Epithelial cell of prostate (primary cell): ENCODE results near the gene AK8.

ENCODE experiments used
- DNase-seq: peaks from one replicate; pipeline ENCODE4 v3.0.0-alpha.2; 2011; ENCODE audit warnings: low read depth, low spot score
- H3K27ac ChIP-seq: fragments of 450-650 bp; 2 replicates; pipeline ENCODE4 v1.5.1; 2017; ENCODE audit warnings: mild to moderate bottlenecking

The AK8 gene, protein sequence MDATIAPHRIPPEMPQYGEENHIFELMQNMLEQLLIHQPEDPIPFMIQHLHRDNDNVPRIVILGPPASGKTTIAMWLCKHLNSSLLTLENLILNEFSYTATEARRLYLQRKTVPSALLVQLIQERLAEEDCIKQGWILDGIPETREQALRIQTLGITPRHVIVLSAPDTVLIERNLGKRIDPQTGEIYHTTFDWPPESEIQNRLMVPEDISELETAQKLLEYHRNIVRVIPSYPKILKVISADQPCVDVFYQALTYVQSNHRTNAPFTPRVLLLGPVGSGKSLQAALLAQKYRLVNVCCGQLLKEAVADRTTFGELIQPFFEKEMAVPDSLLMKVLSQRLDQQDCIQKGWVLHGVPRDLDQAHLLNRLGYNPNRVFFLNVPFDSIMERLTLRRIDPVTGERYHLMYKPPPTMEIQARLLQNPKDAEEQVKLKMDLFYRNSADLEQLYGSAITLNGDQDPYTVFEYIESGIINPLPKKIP

DNA sequence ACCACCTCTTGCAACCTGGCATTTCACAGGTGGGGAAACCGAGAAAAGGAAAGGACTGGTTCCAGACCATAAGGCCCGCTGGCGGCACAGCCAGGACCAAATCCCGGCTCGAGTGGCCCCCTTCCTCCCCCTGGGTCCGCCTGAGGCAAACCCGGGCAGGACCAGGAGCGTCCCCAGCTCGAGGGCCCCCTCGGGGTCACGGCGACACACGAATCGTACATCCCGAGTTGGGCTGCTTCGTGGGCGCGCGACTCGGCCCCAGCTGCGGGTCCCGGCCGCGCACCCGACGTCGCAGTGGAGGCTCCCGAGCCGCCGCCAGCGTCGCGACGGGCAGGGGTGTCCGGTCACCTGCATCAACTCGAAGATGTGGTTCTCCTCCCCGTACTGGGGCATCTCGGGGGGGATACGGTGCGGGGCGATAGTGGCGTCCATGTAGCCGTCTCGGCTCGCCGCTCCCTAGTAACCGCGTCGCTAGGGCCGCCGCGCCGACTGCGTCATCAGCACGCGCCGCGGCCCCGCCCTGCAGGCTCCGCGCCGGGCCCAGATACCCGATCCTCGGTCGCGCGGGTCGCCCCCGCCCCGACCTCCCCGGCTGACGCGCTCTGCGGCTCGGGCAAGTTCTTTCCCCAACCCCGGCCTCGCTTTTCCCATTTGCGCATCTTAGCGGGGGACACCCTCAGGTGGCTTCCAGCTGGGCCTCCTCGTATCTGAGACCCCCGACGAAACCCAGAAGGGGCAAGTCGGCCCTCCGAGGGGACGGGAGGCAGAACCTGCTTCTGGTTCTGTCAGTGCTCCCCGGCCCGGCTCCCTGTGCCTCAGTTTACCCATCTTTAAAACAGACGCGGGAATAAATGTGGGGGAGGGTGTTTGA is at the start of gene AK8:
TSS of gene AK8 (minus strand) at position 461 of the 871 bp plus-strand sequence. CDS start at position 432, 29 bp downstream.
- H3K27ac ChIP-seq = peak within 1 kb of the TSS; percentile 44
- no peak for DNase-seq

DNA sequence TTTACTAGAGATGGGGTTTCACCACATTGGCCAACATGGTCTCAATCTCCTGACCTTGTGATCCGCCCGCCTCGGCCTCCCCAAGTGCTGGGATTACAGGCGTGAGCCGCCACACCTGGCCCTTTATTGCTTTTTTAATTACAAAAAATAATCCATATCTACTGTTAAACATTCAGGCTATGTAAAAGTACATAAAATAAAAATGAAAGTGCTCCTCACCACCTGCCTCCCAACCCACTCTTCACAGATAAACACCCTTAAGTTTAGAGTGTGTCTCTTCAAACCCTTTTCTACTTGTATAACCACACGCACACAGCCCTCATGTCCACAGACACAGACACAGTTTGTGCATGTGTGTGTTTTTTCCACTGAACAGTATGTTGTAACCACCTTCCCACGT is 49.6 kb upstream of the AK8 start:
- no peak for DNase-seq
- H3K27ac ChIP-seq = no peak overlapping the region

DNA sequence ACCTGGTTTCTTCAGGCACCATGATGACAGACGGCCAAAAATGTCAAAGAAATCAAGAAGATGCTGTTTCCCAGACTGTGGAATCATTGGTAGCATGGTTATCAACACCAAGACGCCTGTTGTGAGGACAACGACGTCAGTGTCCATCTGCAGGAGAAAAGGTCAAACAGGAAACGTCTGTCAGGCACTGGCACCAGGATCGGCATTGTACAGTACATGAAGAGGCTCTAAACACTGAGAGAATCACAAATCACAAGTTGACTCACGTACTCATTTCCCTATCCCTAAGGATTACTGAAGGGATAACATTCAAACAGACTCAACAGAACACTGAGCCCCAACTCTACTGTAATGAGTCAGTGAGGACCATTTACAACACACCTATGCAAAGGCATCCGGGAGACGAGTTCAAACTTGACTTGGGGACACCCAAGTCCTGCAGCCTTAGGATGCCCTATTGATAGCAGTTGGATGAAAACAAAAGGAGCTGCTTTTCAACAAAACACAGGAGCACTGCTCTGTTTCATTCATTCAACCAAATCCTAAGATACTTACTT is 45.3 kb upstream of the AK8 start:
- H3K27ac ChIP-seq = peak overlapping the region; percentile 20
- peak; percentile 29 for DNase-seq

DNA sequence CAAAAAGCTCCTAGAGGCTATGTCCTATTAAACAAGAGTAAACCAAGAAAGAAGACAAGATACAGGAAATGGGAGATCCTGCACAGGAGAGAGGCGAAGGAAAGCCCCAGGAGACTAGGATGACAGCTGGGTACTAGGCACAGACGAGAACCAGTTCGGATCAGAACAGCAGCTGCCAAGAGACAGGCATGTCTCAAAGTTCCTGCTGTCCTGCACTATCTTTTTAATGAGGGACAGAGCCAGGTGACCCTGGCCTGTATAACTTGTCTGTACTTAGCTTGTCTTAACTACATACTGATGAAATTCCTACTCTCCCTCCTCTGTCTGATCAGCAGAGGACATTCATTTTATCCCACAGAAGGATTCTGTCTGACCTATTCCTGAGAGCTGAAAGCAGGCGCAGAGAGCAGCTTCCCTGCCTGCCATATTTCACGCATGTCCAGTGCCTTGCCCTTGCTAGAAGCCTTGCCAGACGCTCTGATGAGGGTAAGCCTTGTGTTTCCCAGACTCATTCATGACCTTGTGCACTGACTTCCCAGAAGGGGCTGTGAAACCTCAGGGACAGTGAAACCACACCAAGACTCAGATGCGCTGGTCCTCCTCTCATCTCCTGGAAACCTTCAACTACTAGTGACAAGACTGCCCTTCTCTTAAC is 41.7 kb upstream of the AK8 start:
- H3K27ac ChIP-seq = no peak overlapping the region
- no peak for DNase-seq

DNA sequence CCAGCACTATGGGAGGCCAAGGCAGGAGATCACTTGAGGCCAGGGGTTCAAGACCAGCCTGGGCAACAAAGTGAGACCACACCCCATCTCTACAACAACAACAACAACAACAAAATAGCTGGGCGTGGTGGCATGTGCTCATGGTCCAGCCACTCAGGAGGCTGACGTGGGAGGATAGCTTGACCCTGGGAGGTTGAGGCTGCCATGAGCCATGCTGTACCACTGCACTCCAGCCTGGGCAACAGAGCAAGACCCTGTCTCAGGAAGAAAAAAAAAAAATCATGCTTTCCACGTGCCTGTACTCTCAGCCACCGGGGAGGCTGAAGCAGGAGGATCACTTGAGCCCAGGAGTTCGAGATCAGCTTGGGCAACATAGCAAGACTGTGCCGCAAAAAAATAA is 36.8 kb upstream of the AK8 start:
- H3K27ac ChIP-seq = no peak overlapping the region
- no peak for DNase-seq

DNA sequence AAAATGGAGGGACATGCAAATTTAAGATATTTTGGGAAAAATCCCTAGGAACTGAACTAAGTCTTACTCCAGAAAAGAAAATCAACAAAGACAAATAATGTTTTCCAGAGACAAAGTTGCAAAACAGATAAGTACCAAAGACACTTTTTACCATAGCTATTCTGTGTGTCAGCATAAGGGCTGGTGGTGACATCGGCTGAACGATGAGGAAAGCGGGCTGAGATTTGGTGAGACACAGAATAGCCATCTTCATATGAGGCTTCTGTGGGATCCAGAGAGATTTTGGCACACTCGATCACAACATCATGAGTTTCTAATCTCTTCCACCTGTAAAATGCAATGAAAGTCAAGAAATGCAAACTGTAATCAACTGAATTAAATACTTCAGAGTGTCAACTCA is 34.0 kb upstream of the AK8 start:
- H3K27ac ChIP-seq = no peak overlapping the region
- no peak for DNase-seq

DNA sequence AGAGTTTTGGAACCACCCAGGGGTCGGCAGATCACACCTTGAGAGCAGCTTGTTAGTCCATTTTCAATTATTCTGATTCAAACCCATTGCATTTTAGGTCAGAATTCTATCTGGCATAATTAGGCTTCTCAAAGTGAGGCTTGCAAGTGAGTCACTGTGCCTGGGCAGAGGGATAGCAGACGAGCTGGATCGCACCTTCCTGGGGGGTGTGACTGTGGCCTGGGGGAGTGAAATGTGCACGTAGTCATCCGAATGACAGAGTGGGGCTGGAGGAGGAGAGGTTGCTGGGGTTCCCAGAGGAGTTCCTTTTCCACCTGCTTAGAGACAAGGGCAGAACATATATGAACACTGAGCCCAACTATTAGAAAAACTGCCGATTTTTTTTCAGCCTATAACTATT is 32.3 kb upstream of the AK8 start:
- no peak for DNase-seq
- no peak overlapping the region for H3K27ac ChIP-seq

DNA sequence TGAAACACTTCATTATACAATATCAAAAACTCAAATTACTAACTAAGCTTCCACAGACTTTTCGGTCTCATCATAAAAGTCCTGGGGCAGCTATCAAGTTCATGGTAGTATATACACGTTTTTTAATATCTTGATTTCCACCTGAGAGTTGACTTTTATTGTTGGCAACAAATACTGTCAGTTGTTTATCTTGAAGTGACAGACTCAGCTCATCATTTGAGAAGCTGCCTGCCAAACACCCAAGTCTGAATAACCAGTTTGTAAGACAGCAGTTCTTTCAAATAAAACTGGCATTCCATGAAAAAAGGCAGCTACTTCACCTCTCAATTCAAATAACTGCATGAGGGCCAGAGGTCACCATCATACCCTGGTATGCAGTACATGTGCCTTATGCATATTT is 31.2 kb upstream of the AK8 start:
- DNase-seq = no peak
- no peak overlapping the region for H3K27ac ChIP-seq

DNA sequence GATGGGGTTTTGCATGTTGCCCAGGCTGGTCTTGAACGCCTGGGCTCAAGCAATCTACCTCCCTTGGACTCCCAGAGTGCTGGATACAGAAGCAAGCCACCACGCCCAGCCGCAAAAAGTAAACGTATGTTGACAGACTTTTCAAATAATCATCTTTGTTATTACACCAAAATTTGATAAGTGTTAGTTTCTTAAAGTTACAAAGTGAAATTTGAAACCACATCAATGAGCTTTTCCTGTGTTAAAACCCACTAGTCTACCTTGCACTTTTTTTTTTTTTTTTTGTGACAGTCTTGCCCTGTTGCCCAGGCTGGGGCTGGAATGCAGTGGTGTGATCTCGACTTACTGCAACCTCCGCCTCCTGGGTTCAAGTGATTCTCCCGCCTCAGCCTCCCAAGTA is 30.6 kb upstream of the AK8 start:
- no peak overlapping the region for H3K27ac ChIP-seq
- no peak for DNase-seq

DNA sequence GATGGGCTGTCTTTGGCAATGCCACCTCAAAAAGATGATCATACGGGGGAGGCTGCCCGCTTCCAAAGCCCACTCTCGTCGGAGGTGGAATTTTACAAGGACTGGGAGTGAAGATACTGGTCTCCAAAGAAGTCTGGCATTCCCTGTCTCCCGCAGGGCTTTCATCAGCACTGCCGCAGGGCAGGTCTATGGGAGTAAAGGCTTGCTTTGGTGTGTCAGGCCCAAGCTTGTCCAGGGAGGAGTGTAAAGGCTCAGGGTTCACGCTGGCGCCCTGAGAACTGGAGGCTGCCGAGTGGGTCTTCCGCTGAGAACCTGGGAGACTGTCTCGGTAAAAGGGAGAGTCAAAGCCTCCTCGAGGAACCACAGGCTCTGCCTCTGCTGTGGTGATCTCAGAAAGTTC is 27.6 kb upstream of the AK8 start:
- H3K27ac ChIP-seq = no peak overlapping the region
- no peak for DNase-seq

DNA sequence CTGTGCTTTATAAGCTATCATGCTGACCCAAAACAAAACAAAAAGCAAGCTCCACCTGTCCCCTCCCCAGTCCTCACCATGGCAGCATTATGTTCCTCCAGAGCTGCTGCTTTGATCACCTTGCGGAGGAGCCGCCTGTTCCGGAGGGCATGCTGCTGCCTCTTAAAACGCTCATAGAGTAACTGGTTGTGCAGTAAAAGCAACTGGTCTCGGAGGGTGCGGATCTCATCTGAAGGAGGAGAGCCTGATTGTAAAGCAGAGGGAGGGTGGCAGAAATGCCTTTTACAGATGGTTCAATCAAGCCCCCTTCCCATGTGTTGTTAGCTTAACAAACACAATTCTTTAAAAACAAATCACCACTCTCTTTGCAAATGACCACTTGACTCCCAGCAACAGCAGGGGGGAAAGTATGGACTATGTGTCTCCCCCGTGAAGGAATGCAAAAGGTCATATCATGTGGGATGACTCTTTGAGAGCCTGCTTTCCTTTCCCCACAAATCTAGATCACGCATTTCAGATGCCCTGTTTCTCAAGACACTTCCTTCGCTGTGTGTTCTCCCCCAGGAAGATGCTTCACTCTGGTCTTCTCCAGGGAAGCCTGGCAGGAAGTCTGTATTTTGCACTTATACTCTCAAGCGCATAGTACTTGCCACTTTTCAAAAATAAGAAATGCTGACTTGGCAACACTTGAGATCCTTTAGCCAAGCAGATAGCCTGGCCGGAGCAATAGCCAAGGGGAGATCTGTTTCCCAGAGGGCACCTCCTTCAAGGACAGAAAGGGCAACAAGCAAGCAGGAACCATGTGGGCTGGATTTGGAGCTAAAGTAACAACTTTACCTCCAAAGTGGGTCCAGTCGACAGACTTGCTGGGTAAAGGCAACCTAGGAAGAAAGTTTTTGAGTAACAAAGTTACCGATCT is 25.7 kb upstream of the AK8 start:
- no peak overlapping the region for H3K27ac ChIP-seq
- DNase-seq = no peak

DNA sequence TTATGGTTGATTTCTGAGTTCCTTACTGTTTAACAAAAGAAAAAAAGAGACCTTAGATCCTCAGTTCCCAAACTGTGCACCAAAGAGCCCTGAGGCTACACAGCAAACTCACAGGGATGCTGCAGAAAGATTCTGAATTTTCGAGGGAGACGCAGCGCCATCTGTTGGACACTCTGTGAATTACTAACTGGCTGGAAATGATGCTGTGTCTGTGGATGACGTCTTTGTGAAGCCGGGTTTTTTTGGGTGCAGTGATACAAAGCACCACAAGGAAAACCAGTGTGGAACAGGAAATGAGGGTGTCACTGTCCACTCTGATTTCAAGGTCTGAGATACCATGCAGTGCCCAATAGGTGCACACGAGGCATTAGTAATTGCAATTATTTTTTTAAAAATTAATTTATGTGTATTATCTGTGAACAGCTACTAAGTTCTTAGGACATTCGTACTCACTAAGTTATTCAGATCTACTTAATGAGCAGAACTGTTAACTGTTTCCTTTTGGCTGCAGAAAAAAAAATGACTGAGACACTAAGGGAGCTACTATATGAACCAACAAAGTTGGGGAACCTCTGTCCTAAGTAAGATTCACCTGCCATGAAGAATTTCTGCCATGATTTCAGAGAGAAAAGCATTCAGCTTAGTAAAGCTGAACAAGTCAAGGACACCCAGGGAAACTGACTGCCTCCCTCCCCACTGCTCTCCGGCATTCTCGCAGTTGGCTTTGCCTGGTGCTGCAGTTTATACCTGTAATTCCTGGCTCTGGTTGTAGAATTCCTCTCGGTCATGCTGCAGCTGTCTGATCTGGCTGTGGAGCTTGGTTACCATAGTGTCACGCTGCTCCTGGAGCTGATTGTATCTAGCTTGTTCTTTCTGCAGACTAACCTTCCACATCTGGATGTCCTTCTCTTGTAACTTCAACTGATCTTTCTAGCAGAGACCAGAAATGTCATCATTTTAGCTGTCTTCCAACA is 24.1 kb upstream of the AK8 start:
- peak; percentile 44 for DNase-seq
- no peak overlapping the region for H3K27ac ChIP-seq

DNA sequence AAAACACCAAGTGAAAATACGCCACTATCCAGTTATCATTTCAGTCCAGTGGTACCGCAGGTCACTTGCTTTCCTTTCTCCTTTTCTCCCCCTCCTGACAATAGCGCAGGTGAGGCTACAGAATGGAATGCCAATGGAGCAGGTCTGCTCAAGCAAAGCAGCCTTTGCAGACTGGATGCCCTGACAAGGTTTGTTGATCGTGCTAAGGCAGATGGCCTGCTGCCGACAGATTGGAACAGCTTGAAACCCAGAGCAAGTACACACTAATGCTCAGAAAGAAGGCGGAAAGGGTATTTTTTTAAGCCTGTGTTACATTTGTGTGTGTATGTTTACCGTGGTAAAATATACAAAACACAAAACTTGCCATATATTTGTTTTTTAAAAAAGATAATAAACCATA is 20.0 kb upstream of the AK8 start:
- H3K27ac ChIP-seq = no peak overlapping the region
- DNase-seq = no peak

DNA sequence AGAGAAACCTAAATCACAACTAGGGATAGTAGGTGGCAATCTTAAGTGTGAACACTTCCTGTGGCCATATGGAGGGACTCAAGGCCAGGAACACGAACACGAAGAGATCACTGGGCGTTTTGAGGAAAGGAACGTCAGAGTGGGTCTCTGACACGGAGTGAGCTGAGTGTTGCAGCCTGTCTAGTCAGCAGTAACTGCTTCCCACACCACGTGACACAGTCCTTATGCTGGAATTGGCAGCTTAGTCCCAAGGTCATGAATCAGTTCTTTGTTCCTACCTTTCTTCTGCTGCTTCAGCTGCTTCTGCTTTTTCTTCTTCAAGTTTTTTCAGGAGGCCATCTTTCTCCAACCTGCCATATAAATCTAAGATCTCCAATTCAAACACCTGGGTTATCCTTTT is 18.8 kb upstream of the AK8 start:
- no peak for DNase-seq
- H3K27ac ChIP-seq = no peak overlapping the region

DNA sequence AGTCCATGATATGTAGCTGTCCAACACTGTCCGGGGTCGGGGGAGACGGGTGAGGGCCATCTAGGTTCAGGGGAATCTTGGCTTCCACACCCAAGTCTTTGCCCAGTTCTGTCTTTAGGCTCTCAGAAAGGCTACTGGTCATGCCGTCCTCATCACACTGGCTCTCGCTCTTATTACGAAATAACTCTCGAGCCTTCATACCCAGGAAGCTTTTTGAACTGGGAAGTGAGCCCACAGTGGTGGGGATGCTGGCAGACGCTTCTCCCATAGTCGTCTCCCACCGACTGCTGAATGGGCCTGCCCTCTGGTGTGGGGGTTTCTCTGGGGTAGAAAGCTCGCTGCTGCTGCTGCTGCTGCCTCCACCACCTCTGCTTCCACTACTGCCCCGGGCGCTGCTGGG is 18.2 kb upstream of the AK8 start:
- no peak overlapping the region for H3K27ac ChIP-seq

DNA sequence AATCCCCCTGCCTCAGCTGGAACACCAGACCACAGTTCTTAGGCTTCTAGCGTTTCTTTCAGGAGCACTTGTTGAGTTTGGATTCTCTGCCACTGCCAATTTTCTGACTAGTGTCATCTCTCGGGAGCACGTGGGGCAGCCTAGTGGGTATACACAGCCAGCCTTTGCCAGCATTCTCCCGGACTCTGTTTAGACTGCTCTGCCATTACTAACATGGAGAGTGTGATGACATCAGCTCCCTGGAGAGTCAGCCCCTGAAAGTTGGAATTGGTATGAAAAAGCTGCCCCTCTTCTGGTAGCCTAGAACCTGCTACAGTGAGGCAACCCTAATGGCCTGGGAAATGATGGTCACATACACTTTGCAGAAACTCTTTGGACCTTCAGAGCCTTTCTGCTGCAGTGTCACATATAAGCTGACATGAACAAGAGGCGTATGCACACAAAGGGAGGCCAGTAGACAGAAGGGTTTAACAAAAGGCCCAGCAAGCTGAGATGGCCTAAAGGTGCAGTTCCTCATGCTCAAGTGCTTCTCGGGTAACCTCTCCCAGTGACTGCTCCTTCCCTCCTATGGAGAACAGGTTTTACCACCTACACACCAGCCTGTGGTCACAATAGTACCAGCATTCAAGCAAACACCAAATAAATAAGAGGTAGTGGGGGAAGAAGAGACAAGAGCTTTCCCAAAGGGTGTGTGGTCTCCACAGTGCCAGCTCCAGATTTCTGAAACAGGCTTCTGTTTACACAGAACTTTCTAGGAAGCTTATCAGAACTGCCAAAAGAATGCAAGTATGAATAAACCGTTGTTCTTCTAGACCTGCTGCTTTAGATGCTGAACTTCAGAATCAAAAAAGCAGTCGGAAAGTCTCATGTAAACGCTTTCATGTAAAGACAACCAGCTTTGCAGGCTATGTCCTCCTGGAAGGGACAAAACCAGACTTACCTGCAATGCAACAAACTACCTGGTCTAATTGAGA is 17.1 kb upstream of the AK8 start:
- peak overlapping the region; percentile 22 for H3K27ac ChIP-seq
- no peak for DNase-seq

More for the DNA sequence above, 18.2 kb upstream of the AK8 start:
- DNase-seq = no peak

DNA sequence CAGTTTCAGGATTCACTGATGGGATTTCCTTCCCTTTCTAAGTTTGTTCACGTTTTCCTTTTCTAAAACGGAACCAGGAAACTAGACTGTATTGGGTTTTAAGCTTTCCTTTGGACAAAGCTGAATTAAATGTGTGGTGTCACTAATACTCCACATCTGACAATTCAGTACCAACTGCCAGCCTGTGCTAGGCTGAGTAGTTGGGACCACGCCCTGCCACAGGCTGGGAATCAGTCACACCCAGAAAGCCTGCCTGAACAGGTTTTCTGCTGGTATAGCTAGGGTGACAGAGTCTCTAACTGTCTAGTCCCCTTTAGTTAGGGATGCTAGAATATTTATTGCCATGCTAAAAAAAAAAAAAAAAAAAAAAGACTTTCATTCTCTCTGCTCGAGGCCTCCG is 16.3 kb upstream of the AK8 start:
- peak; percentile 29 for DNase-seq
- H3K27ac ChIP-seq = no peak overlapping the region
